Esophagus mucosa (tissue), 1 donor: ENCODE results near the gene DCLRE1B. TPM values are rescaled to one million over a fixed set of nuclear protein-coding genes. Genes with fewer than 3 reads are reported as not detected.
A peak's percentile ranks its signal among the peaks of the same experiment; 100 is the strongest.

ENCODE experiments used
- ATAC-seq: fragments of 200-7000 bp; cut with Tn5 transposase; one replicate; pipeline ENCODE4 v1.9.1; 2020
- total RNA-seq: library from RNA; stranded (reverse); gene quantifications from one replicate; pipeline ENCODE4 v1.2.4, GENCODE V29; 2023
- donor health status: DM: yes; HTN: yes; CAD: no.

The DCLRE1B gene
- total RNA-seq, 1 donor from 2014 or later, result 4.7 TPM

- ATAC-seq, result peak; percentile 45
These were observed 17.5 kb upstream of the DCLRE1B start, which contains the start of gene BCL2L15 for GRCh38 chr1:113887402-113888175. TSS of gene BCL2L15 (minus strand) at chr1:113887581. CDS start at chr1:113887375, 206 bp downstream.

DNA sequence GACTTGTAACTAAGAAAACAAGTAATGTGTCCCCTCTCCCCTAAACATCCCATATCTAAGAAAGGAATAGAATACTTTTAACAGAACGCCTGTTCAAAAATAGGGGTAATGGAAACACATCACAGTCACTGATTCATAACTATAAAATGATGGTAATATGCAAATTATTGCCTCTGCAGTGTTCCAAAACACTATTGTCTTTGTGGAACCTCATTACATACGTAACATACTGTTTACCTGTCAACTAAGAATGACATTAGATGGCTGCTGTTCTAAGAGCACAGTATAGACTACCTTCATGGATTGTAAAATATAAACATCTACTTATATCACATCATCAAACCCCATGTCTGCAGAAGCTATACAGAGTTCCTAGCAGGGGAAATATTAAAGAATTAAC, 14.3 kb upstream of the DCLRE1B start:
- no peak for ATAC-seq

GRCh38 chr1:113891631-113892220, 13.4 kb upstream of the DCLRE1B start:
- ATAC-seq, result no peak

DNA sequence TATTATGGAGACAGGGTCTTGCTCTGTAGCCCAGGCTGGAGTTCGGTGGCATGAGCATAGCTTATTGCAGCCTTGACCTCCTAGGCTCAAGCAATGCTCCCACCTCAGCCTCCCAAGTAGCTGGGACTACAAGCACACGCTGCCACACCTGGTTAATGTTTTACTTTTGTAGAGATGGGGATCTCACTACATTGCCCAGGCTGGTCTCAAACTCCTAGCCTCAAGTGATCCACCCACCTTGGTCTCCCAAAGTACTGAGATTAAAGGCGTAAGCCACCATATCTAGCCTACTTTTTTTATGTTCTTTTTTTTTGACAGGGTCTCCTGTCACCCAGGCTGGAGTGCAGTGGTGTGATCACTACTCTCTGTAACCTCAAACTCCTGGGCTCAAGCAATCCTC, 11.9 kb upstream of the DCLRE1B start:
- ATAC-seq, result no peak

DNA sequence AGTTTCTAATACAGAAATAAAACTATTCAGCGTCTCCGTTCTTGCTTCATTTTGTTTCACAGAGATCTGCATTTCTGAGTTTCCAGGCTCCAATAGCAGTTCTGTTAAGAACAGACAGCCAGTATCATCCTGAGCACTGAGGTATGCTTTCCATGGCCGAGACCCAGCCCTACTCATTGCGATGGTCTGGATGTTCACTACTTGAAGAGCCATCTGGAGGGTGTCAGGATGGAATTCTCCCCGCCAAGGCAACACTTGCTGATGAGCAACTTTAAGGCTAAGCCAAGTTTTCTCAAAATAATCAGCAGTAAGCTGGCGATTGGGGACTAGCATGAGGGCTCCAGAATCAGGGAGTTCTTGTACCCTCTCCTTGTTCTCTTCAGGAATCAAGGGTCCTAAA, 10.0 kb upstream of the DCLRE1B start:
- no peak for ATAC-seq

DNA sequence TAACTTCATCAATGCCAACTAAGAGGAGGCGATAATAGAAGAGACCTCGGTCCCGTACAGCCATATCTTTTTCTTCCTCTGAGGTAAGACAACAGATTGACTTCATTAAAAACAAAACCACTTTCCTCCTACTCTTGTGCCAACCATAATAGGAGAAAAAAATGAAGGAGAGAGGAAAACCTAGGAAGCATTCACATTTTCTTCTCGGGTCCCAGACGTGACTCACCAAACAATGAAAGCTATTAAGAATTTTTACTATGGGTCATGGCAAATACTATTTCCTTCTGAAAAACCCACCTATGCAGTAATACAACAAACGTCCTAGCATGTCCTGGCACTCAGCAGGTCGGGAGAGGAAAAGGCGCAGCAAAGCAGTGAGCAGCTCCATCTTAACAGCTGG, 9.2 kb upstream of the DCLRE1B start:
- ATAC-seq, result no peak

DNA sequence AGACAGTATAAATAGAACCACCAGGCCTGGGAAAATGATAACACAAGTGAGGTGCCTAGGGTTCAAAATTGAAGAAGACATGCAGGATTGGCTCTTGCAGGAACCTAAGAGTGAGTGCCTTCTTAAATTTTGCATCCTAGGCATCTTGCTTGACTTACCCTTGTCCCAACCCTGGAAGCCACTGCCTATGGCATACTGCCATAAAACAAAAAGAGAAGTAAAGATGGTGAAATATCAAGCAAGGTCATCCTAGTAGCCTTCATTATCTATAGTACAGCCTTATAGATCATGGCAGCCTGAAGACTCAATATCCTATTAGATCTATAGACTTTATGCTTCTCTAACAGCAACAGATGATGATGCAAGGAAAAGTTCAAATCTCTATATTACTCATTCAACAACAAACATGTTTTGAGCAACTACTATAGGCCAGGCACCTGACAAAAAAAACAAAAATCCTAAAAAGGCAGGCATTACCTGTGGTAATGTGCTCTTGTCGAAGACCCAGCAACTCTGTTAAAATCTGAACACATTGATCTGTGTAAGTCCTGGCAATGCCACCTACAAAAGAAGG, 6.8 kb upstream of the DCLRE1B start:
- no peak for ATAC-seq

DNA sequence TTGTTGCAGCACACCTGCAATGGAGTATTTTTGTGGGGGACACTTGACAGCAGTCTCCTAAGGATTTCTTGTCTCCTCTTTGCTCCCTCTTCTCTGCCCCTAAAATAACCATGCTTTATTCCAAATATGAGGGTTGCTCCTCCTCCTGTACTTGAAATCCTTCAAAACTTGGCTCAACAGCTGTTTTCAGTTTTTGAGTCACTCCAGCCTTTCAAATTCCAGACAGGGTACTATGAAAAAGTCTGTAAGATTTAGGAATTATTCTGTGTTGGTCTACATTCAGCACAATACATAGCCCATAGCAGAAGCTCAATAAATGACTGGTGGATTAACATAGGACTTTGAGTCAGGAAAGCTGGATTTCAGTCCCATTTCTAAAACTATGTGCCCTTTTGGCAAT, 6.0 kb upstream of the DCLRE1B start:
- ATAC-seq, result no peak

DNA sequence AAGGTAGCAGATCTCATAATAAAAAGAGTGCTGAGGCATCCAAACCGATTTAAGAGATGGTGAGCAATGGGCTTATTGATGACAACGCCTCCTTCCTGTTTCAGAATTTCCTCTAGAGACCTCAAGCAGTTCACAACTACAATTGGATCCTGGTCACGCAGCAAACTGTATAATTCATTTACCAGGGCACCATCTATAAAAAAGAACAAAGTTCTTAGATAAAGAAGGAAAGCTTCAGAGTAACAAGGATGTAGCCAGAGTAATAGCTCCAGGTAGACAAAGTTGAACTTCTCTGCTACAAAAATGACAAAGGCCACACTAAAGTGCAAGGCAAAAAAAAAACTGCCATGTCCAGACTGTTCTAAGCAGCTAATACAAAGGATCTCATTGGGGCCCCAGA, 3.9 kb upstream of the DCLRE1B start:
- ATAC-seq, result no peak

- ATAC-seq, result no peak
These were observed 1.4 kb upstream of the DCLRE1B start for GRCh38 chr1:113903501-113904292.

DNA sequence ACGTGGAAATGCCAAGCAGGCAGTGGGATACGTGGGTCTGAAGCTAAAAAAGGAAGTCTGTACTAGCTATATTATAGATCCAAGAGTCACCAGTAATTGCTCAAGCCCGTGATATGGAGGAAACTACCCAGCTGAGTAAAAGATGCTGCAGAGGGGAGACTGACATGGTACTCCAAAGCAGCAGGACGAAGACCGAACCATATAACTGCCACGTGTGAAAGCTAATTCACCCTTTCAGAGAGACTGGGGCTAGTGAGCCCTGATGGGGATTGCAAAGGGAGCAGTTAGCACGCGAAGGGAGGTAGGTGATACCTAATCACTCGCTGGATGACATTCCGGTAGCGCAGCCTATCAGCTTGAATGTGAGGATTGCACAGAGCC, 843 bp upstream of the DCLRE1B start:
- no peak for ATAC-seq

DNA sequence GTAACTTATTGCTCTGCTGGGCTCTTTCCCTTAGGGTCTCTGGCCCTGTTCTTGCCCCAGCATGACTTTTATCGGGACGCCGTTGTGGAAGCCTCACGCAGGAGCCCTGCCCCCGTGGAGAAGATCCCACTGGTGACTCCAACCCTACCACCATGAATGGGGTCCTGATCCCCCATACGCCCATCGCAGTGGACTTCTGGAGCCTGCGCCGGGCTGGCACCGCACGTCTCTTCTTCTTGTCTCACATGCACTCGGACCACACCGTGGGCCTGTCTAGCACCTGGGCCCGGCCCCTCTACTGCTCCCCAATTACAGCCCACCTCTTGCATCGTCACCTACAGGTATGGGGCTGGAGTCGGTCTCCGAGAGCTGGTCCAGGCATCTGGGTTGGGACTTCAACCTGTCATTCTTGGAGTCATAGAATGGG, 322 bp downstream of the DCLRE1B start:
- ATAC-seq, result peak; percentile 1

- ATAC-seq, result no peak
These were observed 7.6 kb downstream of the DCLRE1B start for GRCh38 chr1:113912594-113913311.

GRCh38 chr1:113913312-113913668, 8.2 kb downstream of the DCLRE1B start:
- ATAC-seq, result no peak

GRCh38 chr1:113913887-113914664, 8.9 kb downstream of the DCLRE1B start:
- no peak for ATAC-seq

DNA sequence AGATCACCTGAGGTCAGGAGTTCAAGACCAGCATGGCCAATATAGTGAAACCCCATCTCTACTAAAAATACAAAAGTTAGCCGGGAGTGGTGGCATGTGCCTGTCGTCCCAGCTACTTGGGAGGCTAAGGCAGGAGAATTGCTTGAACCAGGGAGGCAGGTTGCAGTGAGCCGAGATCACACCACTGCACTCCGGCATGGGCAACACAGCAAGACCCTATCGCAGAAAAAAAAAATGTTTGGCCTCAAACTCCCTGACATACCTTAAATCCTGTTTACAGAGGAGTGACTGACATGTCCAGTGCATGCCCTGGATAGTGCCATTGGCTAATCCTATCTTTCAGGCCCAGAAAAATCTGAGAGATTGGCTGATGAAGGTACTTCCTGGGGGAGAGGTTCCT, 11.8 kb downstream of the DCLRE1B start:
- no peak for ATAC-seq

GRCh38 chr1:113917400-113918082, 12.4 kb downstream of the DCLRE1B start:
- peak; percentile 89 for ATAC-seq

DNA sequence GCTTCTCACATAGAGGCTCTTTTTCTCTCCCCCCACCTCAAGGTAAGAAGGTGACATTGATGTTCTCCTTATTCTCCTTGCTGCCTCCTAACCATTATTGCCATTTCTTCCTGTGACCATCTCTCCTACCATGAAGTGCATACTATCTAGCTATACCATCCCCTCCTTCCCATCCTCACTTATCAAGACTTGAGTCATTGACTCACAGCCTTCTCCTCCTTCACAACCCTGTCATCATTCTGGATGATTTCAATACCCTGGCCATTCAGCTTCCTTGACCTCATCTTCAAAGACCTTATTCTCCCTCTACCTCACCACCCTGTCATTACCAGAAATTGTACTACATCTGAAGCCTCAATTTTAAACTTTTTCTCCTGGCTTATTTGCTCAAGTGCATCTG, 13.1 kb downstream of the DCLRE1B start:
- ATAC-seq, result no peak

DNA sequence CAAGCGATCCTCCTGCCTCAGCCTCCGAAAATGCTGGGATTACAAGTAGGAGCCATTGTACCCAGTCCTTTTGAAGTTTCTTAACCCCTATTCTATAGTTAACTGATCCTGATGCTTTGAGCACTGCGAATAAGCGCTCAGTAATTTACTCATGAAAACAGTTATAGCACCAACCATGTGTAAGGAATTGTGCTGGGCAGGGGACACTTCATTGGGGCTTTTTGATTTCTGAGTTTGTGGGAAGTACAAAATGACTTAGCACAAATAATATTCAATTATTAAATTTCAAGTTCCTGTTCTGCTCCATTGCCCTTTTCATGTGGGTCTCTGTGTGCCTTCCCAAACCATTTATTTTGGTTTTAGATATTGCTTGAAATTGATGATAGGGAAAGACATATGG, 17.8 kb downstream of the DCLRE1B start:
- no peak for ATAC-seq

- no peak for ATAC-seq
These were observed 19.3 kb downstream of the DCLRE1B start for GRCh38 chr1:113924473-113924872.
